H9 (cell line): Measurements from ENCODE around the gene PCGF5. TPM values are rescaled to one million over a fixed set of nuclear protein-coding genes. Genes with fewer than 3 reads are reported as not detected.

Experiments used
- DNase-seq: peaks from one replicate; pipeline ENCODE4 v3.0.0-alpha.2; 2017
- H2AFZ ChIP-seq: one replicate; pipeline ENCODE4 v1.6.1; 2013; ENCODE audit warnings: mild to moderate bottlenecking, low read length, control low read depth, moderate library complexity
- H2AK5ac ChIP-seq: 2 replicates; pipeline ENCODE4 v1.6.1; 2013; ENCODE audit warnings: low read length, control low read depth, mixed read lengths; ENCODE audit not compliant: insufficient read length
- H2BK120ac ChIP-seq: one replicate; pipeline ENCODE4 v1.6.1; 2013; ENCODE audit warnings: low read depth, mild to moderate bottlenecking, low read length, control low read depth, inconsistent platforms; ENCODE audit not compliant: poor library complexity, severe bottlenecking
- H2BK12ac ChIP-seq: 2 replicates; pipeline ENCODE4 v1.6.1; 2013; ENCODE audit warnings: low read length, control low read depth, mixed read lengths, low read depth; ENCODE audit not compliant: insufficient read length
- H2BK15ac ChIP-seq: 2 replicates; pipeline ENCODE4 v1.6.1; 2013; ENCODE audit warnings: low read depth, low read length, control low read depth
- H2BK20ac ChIP-seq: one replicate; pipeline ENCODE4 v1.6.1; 2013; ENCODE audit warnings: low read depth, mild to moderate bottlenecking, low read length, control low read depth, inconsistent platforms; ENCODE audit not compliant: poor library complexity, severe bottlenecking
- H2BK5ac ChIP-seq: 2 replicates; pipeline ENCODE4 v1.6.1; 2013; ENCODE audit warnings: low read length, control low read depth, mixed read lengths; ENCODE audit not compliant: insufficient read length
- H3K14ac ChIP-seq: 2 replicates; pipeline ENCODE4 v1.6.1; 2013; ENCODE audit warnings: low read length, control low read depth; ENCODE audit not compliant: insufficient read depth
- H3K18ac ChIP-seq: 2 replicates; pipeline ENCODE4 v1.6.1; 2013; ENCODE audit warnings: low read depth, mild to moderate bottlenecking, mixed read lengths, low read length, control low read depth; ENCODE audit not compliant: insufficient read length
- H3K23ac ChIP-seq: 2 replicates; pipeline ENCODE4 v1.6.1; 2013; ENCODE audit warnings: low read length, control low read depth, mixed read lengths, low read depth; ENCODE audit not compliant: insufficient read length
- H3K23me2 ChIP-seq: 2 replicates; pipeline ENCODE4 v1.6.1; 2013; ENCODE audit warnings: low read depth, mild to moderate bottlenecking, mixed read lengths, low read length, control low read depth; ENCODE audit not compliant: insufficient read length, poor library complexity, severe bottlenecking
- H3K27ac ChIP-seq: 2 replicates; pipeline ENCODE4 v1.5.1; 2013; ENCODE audit warnings: low read length, control low read depth, mixed read lengths, low read depth; ENCODE audit not compliant: insufficient read length
- H3K27me3 ChIP-seq: 2 replicates; pipeline ENCODE4 v1.6.1; 2013; ENCODE audit warnings: low read length, control low read depth, inconsistent platforms; ENCODE audit not compliant: insufficient read depth
- H3K4ac ChIP-seq: 2 replicates; pipeline ENCODE4 v1.6.1; 2013; ENCODE audit warnings: low read depth, mild to moderate bottlenecking, control low read depth, inconsistent platforms, low read length, moderate library complexity
- H3K4me1 ChIP-seq: 2 replicates; pipeline ENCODE4 v1.6.1; 2013; ENCODE audit warnings: low read length, control low read depth, inconsistent platforms; ENCODE audit not compliant: insufficient read depth
- H3K4me2 ChIP-seq: 2 replicates; pipeline ENCODE4 v1.6.1; 2013; ENCODE audit warnings: low read length, control low read depth, mixed read lengths; ENCODE audit not compliant: insufficient read length, insufficient read depth
- H3K56ac ChIP-seq: 2 replicates; pipeline ENCODE4 v1.6.1; 2013; ENCODE audit warnings: low read depth, mild to moderate bottlenecking, mixed read lengths, low read length, control low read depth; ENCODE audit not compliant: insufficient read length
- H3K79me1 ChIP-seq: 2 replicates; pipeline ENCODE4 v1.6.1; 2013; ENCODE audit warnings: low read depth, mild to moderate bottlenecking, moderate library complexity, low read length, control low read depth, inconsistent platforms; ENCODE audit not compliant: insufficient read depth, poor library complexity, severe bottlenecking
- H3K79me2 ChIP-seq: 2 replicates; pipeline ENCODE4 v1.6.1; 2013; ENCODE audit warnings: low read length, control low read depth, inconsistent platforms; ENCODE audit not compliant: insufficient read depth
- H3K9ac ChIP-seq: 2 replicates; pipeline ENCODE4 v1.6.1; 2013; ENCODE audit warnings: low read length, control low read depth, mixed read lengths; ENCODE audit not compliant: insufficient read length; ENCODE audit errors: extremely low read depth
- H3K9me3 ChIP-seq: one replicate; pipeline ENCODE4 v1.6.1; 2013; ENCODE audit warnings: low read depth, low read length, inconsistent platforms; ENCODE audit not compliant: control insufficient read depth
- H3T11ph ChIP-seq: one replicate; pipeline ENCODE4 v1.6.1; 2013; ENCODE audit warnings: mild to moderate bottlenecking, low read length, control low read depth, inconsistent platforms
- H4K20me1 ChIP-seq: one replicate; pipeline ENCODE4 v1.6.1; 2013; ENCODE audit not compliant: control insufficient read depth, insufficient read length, insufficient read depth
- H4K5ac ChIP-seq: 2 replicates; pipeline ENCODE4 v1.6.1; 2013; ENCODE audit warnings: low read depth, mild to moderate bottlenecking, mixed read lengths, low read length, control low read depth; ENCODE audit not compliant: insufficient read length
- H4K8ac ChIP-seq: replicated peaks from 2 replicates; pipeline ENCODE4 v1.6.1; 2013; ENCODE audit warnings: low read length, control low read depth, mixed read lengths, low read depth; ENCODE audit not compliant: insufficient read length
- H4K91ac ChIP-seq: 2 replicates; pipeline ENCODE4 v1.6.1; 2013; ENCODE audit warnings: low read depth, mild to moderate bottlenecking, moderate library complexity, mixed read lengths, low read length, control low read depth; ENCODE audit not compliant: insufficient read length
- H3K27ac Mint-ChIP-seq, 3 experiments: 2 replicates in 2 of 3; 3 replicates in 1 of 3; pipeline ENCODE4 v1.8.0; 2020 to 2021; ENCODE audit warnings: mixed read lengths in 3 of 3, mild to moderate bottlenecking in 1 of 3, moderate library complexity in 1 of 3
- H3K27me3 Mint-ChIP-seq: 2 replicates; pipeline ENCODE4 v1.8.0; 2021; ENCODE audit warnings: low read depth, mild to moderate bottlenecking, moderate library complexity, mixed read lengths
- H3K36me3 Mint-ChIP-seq, 3 experiments: 2 replicates in 2 of 3; 3 replicates in 1 of 3; pipeline ENCODE4 v1.8.0; 2020 to 2021; ENCODE audit warnings: low read depth in 3 of 3, mixed read lengths in 3 of 3; ENCODE audit not compliant: insufficient read depth in 1 of 3
- H3K4me1 Mint-ChIP-seq, 2 experiments: 2 replicates each; pipeline ENCODE4 v1.8.0; 2020; ENCODE audit warnings: mixed read lengths in 2 of 2
- H3K4me3 Mint-ChIP-seq, 2 experiments: 2 replicates in 1 of 2; 3 replicates in 1 of 2; pipeline ENCODE4 v1.8.0; 2020 to 2021; ENCODE audit warnings: mild to moderate bottlenecking in 2 of 2, mixed read lengths in 2 of 2, moderate library complexity in 1 of 2
- H3K9me3 Mint-ChIP-seq, 2 experiments: 2 replicates in 1 of 2; 3 replicates in 1 of 2; pipeline ENCODE4 v1.8.0; 2020; ENCODE audit warnings: mild to moderate bottlenecking in 2 of 2, mixed read lengths in 2 of 2, moderate library complexity in 1 of 2
- CTCF ChIP-seq: fragments of 200-600 bp; sonication (generic); conservative IDR thresholded peaks from 3 replicates; pipeline ENCODE4 v1.8.0; 2021; ENCODE audit warnings: antibody characterized with exemption, mild to moderate bottlenecking
- WGBS: extraction: QIAGEN DNeasy Blood & Tissue Kit; methylation state at CpG from one replicate; pipeline ENCODE4 v1.1.7; 2013; ENCODE audit warnings: missing lambda C conversion rate, low lambda C conversion rate, mixed read lengths; ENCODE audit not compliant: insufficient read length; ENCODE audit errors: extremely low coverage; 5-methylcytosine and 5-hydroxymethylcytosine counted together
- total RNA-seq: library from RNA; stranded (reverse); gene quantifications from 2 replicates; pipeline ENCODE4 v1.2.1, GENCODE V29; 2021

The PCGF5 gene
- total RNA-seq, 1 experiment from 2014 or later, result 6.9 TPM

DNA sequence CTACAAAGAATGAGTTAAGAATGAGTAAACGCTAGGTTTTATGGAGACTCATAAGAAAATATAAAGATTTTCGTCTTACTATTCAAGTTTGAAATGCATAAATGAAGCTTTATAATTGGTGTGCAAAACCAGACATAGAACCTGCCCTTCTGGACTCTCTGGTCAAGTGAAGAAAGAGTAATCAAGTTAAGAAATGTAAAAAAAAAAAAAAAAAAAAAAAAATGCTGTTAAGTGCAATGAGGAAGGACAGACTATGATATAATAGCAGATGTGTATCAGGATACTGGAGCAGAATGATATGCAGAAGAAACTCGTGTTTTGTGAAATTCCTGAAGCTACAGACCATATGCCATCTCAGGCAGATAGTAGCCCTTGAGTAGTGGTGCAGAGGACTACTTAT is 5.6 kb downstream of the PCGF5 start:
- Mint-ChIP-seq H3K9me3 (no peaks in the 10 kb centered on the region), H3K27ac (no peak overlapping the region), H3K4me1 (peaks cover 6 to 12% of the 10 kb centered on the region in 2 experiments), H3K4me3 (no peak overlapping the region), H3K36me3 (no peaks in the 10 kb centered on the region), H3K27me3 (peaks cover 18% of the 10 kb centered on the region)
- Histone ChIP-seq H3K14ac (no peak overlapping the region), H4K91ac (no peak overlapping the region), H3K4ac (no peak overlapping the region), H3K9ac (no peak overlapping the region), H2BK15ac (no peak overlapping the region), H3K9me3 (no peaks in the 10 kb centered on the region), H3K27ac (no peak overlapping the region), H2BK12ac (no peak overlapping the region), H2AFZ (no peak overlapping the region), H3K4me2 (no peak overlapping the region), H3K23ac (no peak overlapping the region), H3K18ac (no peak overlapping the region), H2BK20ac (no peak overlapping the region), H2BK120ac (no peak overlapping the region), H3K79me1 (no peaks in the 10 kb centered on the region), H4K20me1 (no peaks in the 10 kb centered on the region), H4K8ac (no peak overlapping the region), H3T11ph (no peak overlapping the region), H3K79me2 (no peaks in the 10 kb centered on the region), H3K27me3 (peaks cover 8% of the 10 kb centered on the region; the same call in 1 of the 2 replicates), H2AK5ac (no peak overlapping the region), H3K23me2 (peaks cover under 1% of the 10 kb centered on the region), H3K4me1 (no peaks in the 10 kb centered on the region), H4K5ac (no peak overlapping the region), H3K56ac (no peak overlapping the region), H2BK5ac (no peak overlapping the region)
- DNase-seq, result no peak
- no peak for TF ChIP-seq CTCF
- no CpG with 5 or more reads among the region's 3 CpGs for WGBS
